ENCODE data around the gene DUSP8.

GRCh38 chr11:1513326-1514296 lies 58.5 kb downstream of the DUSP8 start:
- TF ChIP-seq CTCF (IDR thresholded peaks at IDR 0.05; ENCODE audit: insufficient read depth, low read length), result no peak
- no peak for TF ChIP-seq GABPA (IDR thresholded peaks at IDR 0.05; ENCODE audit: low read depth)
- TF ChIP-seq POLR2AphosphoS5 (IDR thresholded peaks at IDR 0.05; ENCODE audit: low read depth), result no peak
- no peak for TF ChIP-seq REST (IDR thresholded peaks at IDR 0.05; ENCODE audit: insufficient replicate concordance, low read depth)
